ENCODE measurements around the gene BTBD2. TPM values are rescaled to one million over a fixed set of nuclear protein-coding genes. Genes with fewer than 3 reads are reported as not detected.
A peak's percentile ranks its signal among the peaks of the same experiment; 100 is the strongest.

Gene BTBD2
- polyA plus RNA-seq, 3 donors: 2.8 to 36.0 (median 3.3) TPM

DNA sequence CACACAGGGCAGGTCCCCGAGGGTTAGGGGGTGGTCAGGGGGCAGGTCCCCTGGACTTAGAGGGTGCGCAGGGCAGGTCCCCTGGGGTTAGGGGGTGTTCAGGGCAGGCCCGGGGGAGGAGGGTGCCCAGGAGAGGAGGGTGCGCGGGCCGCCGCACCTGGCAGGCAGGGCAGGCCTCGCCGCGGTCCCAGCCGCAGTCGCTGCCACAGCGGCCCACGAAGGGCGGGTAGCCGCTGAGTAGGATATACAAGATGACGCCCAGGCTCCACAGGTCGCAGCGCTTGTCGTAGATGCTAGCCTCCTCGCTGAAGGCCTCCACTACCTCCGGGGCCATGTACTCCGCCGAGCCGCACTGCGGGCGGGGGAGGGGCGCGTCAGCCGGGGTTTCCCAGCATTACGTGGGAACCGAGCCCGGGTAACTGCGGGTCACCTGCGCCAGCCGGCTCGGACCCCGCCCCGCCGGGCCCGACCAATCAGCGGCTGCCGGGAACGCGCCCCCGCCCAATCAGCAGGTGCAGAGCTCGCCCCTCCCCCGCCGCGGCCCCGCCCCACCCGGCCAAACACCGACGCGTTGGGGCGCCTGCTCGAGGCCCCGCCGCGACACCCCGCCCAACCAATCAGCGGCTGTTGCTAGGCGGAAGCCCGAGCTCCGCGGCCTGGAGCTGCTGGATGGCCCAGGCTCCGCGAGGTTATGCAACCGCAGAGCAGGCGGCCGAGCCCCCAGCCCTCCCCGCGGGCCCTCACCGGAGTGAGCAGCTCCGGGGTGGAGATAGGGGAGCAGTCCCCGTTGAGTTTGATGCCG lies 26.4 kb upstream of the BTBD2 start:
- Mint-ChIP-seq H3K9me3 (peaks cover 0 to 2% (median 0%) of the 10 kb centered on the region in 7 donors), H3K4me1 (peaks cover 26% of the 10 kb centered on the region), H3K4me3 (peak overlapping the region; percentile 58 to 71), H3K36me3 (peaks cover 36 to 67% of the 10 kb centered on the region in 2 donors), H3K27me3 (ENCODE audit: low read depth in 3 of 3) (peaks cover 0 to 2% (median 0%) of the 10 kb centered on the region in 3 donors), H3K27ac (peak overlapping the region; percentile 89 to 94 (median 92))
- Histone ChIP-seq H3K27me3 (ENCODE audit: control insufficient read depth in 2 of 2, insufficient read depth in 2 of 2, low read length in 2 of 2) (no peaks in the 10 kb centered on the region), H3K79me2 (ENCODE audit: insufficient read depth, low read length) (peaks cover 42% of the 10 kb centered on the region), H3K4me2 (replicated peaks; ENCODE audit: extremely low read depth, low read length, poor library complexity, severe bottlenecking) (peak overlapping the region; percentile 75), H3K4me3 (replicated peaks in 1 of 3; ENCODE audit: low read depth in 2 of 3, low read length in 3 of 3) (peak overlapping the region; percentile 10 to 66 (median 13)), H2AFZ (ENCODE audit: insufficient read depth, low read depth, low read length, poor library complexity, severe bottlenecking) (no peak overlapping the region), H3K27ac (ENCODE audit: low read depth in 1 of 2, low read length in 2 of 2) (peak overlapping the region; percentile 81 to 96), H3K36me3 (replicated peaks in 1 of 2; ENCODE audit: control insufficient read depth in 1 of 2, insufficient read depth in 2 of 2, low read length in 2 of 2) (peaks cover 70 to 77% of the 10 kb centered on the region in 2 donors), H3K4me1 (ENCODE audit: control insufficient read depth in 1 of 2, insufficient read depth in 2 of 2, low read length in 2 of 2) (peaks cover 21 to 26% of the 10 kb centered on the region in 2 donors), H3K9me3 (replicated peaks in 1 of 2; ENCODE audit: control insufficient read depth in 1 of 2, insufficient read depth in 1 of 2, low read length in 2 of 2) (no peaks in the 10 kb centered on the region), H3K9ac (ENCODE audit: insufficient read depth, low read length, poor library complexity, severe bottlenecking) (peak overlapping the region; percentile 81), H4K20me1 (ENCODE audit: insufficient read depth, low read length) (peaks cover 82% of the 10 kb centered on the region)
- intact Hi-C loops (cut with micrococcal nuclease): loop anchor here in 1 of 2 donors (10.0 kb wide), 1 partner anchor 147 kb away; no protein-coding TSS in a partner anchor
- DNase-seq: peak; percentile 97 to 99 (median 98)
- TF ChIP-seq, protein P1, sequence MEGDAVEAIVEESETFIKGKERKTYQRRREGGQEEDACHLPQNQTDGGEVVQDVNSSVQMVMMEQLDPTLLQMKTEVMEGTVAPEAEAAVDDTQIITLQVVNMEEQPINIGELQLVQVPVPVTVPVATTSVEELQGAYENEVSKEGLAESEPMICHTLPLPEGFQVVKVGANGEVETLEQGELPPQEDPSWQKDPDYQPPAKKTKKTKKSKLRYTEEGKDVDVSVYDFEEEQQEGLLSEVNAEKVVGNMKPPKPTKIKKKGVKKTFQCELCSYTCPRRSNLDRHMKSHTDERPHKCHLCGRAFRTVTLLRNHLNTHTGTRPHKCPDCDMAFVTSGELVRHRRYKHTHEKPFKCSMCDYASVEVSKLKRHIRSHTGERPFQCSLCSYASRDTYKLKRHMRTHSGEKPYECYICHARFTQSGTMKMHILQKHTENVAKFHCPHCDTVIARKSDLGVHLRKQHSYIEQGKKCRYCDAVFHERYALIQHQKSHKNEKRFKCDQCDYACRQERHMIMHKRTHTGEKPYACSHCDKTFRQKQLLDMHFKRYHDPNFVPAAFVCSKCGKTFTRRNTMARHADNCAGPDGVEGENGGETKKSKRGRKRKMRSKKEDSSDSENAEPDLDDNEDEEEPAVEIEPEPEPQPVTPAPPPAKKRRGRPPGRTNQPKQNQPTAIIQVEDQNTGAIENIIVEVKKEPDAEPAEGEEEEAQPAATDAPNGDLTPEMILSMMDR (IDR thresholded peaks at IDR 0.05): no peak
- 8% methylated on average over 77 of the region's 77 CpGs for WGBS (ENCODE audit: insufficient coverage)

DNA sequence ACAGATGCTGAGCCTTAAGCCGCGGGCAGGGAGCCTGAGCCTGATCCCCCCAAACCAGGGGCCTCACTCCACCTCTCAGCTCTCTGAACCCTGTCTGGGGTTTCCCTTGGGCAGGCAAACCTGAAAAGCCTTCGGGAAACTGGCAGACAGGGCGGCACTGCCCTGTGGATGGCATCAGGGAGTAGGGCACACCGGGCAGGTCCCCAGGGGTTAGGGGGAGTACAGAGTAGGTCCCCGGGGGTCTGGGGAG lies 25.8 kb upstream of the BTBD2 start:
- peaks cover 21 to 26% of the 10 kb centered on the region in 2 donors for H3K4me1 ChIP-seq (ENCODE audit: control insufficient read depth in 1 of 2, insufficient read depth in 2 of 2, low read length in 2 of 2)
- peaks cover 37% of the 10 kb centered on the region for H3K79me2 ChIP-seq (ENCODE audit: insufficient read depth, low read length)
- intact Hi-C loops (cut with micrococcal nuclease): loop anchor here in 1 of 2 donors (10.0 kb wide), 1 partner anchor 147 kb away; no protein-coding TSS in a partner anchor
- peak overlapping the region; percentile 71 for H3K4me2 ChIP-seq (replicated peaks; ENCODE audit: extremely low read depth, low read length, poor library complexity, severe bottlenecking)
- H3K9me3 Mint-ChIP-seq: peaks cover 0 to 5% (median under 1%) of the 10 kb centered on the region in 7 donors
- peaks cover 26% of the 10 kb centered on the region for H3K4me1 Mint-ChIP-seq
- peak overlapping the region in 1 of 3 experiments; percentile 63 for H3K4me3 ChIP-seq (replicated peaks in 1 of 3; ENCODE audit: low read depth in 2 of 3, low read length in 3 of 3)
- no peak overlapping the region for H2AFZ ChIP-seq (ENCODE audit: insufficient read depth, low read depth, low read length, poor library complexity, severe bottlenecking)
- H3K9ac ChIP-seq (ENCODE audit: insufficient read depth, low read length, poor library complexity, severe bottlenecking): peak overlapping the region; percentile 81
- H4K20me1 ChIP-seq (ENCODE audit: insufficient read depth, low read length): peaks cover 77% of the 10 kb centered on the region
- WGBS (ENCODE audit: insufficient coverage): 84% methylated on average over 6 of the region's 6 CpGs
- H3K36me3 ChIP-seq (replicated peaks in 1 of 2; ENCODE audit: control insufficient read depth in 1 of 2, insufficient read depth in 2 of 2, low read length in 2 of 2): peaks cover 65 to 72% of the 10 kb centered on the region in 2 donors
- peak overlapping the region; percentile 48 to 58 for H3K4me3 Mint-ChIP-seq
- DNase-seq: no peak
- peaks cover 0 to 2% (median 0%) of the 10 kb centered on the region in 3 donors for H3K27me3 Mint-ChIP-seq (ENCODE audit: low read depth in 3 of 3)
- peaks cover 0 to under 1% of the 10 kb centered on the region in 2 donors for H3K9me3 ChIP-seq (replicated peaks in 1 of 2; ENCODE audit: control insufficient read depth in 1 of 2, insufficient read depth in 1 of 2, low read length in 2 of 2)
- peak overlapping the region; percentile 87 to 93 (median 92) for H3K27ac Mint-ChIP-seq
- no peaks in the 10 kb centered on the region for H3K27me3 ChIP-seq (ENCODE audit: control insufficient read depth in 2 of 2, insufficient read depth in 2 of 2, low read length in 2 of 2)
- TF ChIP-seq, protein P1 (IDR thresholded peaks at IDR 0.05): no peak
- H3K36me3 Mint-ChIP-seq: peaks cover 32 to 62% of the 10 kb centered on the region in 2 donors
- peak overlapping the region; percentile 81 to 96 for H3K27ac ChIP-seq (ENCODE audit: low read depth in 1 of 2, low read length in 2 of 2)
